Spleen (tissue), 7 donors: Measurements from ENCODE around the gene MRPL40.

Experiments used
- POLR2A ChIP-seq, 3 donors: fragments of 450-650 bp; IDR thresholded peaks; one replicate each; pipeline ENCODE4 v1.5.1; 2017; ENCODE audit warnings: antibody characterized with exemption in 3 of 3, mild to moderate bottlenecking in 1 of 3
- POLR2AphosphoS5 ChIP-seq, 3 donors: sonication (generic); formaldehyde crosslinking; IDR thresholded peaks; one replicate each; pipeline ENCODE4 v1.5.1; 2017; ENCODE audit warnings: antibody characterized with exemption in 3 of 3
- TF ChIP-seq, protein P1 (sequence below), 11 experiments: fragments of 200-600 bp in 7 of 11; fragments of 450-650 bp in 4 of 11; sonication (generic) in 4 of 11; IDR thresholded peaks in 8 of 11; conservative IDR thresholded peaks in 3 of 11; 1 replicate in 7 of 11; 2 replicates in 4 of 11; pipeline versions ENCODE4 v1.4.0 to v1.8.0; 2016 to 2021; ENCODE audit warnings: antibody characterized with exemption in 11 of 11, inconsistent platforms in 4 of 11, mild to moderate bottlenecking in 1 of 11
- donor health status: DM: no; HTN: no; CAD: no; lungs with moderate emphysema.
- donor health status: DM: no; HTN: no; CAD: no.
- donor health status: DM: no; HTN: no; CAD: no.

GRCh38 chr22:19404676-19405075 lies 27.7 kb upstream of the MRPL40 start:
- TF ChIP-seq, protein P1, sequence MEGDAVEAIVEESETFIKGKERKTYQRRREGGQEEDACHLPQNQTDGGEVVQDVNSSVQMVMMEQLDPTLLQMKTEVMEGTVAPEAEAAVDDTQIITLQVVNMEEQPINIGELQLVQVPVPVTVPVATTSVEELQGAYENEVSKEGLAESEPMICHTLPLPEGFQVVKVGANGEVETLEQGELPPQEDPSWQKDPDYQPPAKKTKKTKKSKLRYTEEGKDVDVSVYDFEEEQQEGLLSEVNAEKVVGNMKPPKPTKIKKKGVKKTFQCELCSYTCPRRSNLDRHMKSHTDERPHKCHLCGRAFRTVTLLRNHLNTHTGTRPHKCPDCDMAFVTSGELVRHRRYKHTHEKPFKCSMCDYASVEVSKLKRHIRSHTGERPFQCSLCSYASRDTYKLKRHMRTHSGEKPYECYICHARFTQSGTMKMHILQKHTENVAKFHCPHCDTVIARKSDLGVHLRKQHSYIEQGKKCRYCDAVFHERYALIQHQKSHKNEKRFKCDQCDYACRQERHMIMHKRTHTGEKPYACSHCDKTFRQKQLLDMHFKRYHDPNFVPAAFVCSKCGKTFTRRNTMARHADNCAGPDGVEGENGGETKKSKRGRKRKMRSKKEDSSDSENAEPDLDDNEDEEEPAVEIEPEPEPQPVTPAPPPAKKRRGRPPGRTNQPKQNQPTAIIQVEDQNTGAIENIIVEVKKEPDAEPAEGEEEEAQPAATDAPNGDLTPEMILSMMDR (IDR thresholded peaks at IDR 0.05 in 8 of 11, conservative IDR thresholded peaks at IDR 0.05 in 3 of 11), result no peak
- no peak for TF ChIP-seq POLR2A (IDR thresholded peaks at IDR 0.05)
- TF ChIP-seq POLR2AphosphoS5 (IDR thresholded peaks at IDR 0.05), result no peak
